Left ventricle myocardium inferior (tissue), 1 donor: Measurements from ENCODE around the gene SLC9A8. TPM values are rescaled to one million over a fixed set of nuclear protein-coding genes. Genes with fewer than 3 reads are reported as not detected.
A peak's percentile ranks its signal among the peaks of the same experiment; 100 is the strongest.

ENCODE experiments used
- DNase-seq: peaks from one replicate; pipeline ENCODE4 v3.0.0-alpha.2; 2020
- H3K27ac ChIP-seq: fragments of 200-600 bp; replicated peaks from 2 replicates; pipeline ENCODE4 v1.8.0; 2021
- H3K27me3 ChIP-seq: fragments of 200-600 bp; 2 replicates; pipeline ENCODE4 v1.8.0; 2021; ENCODE audit warnings: low read depth
- H3K36me3 ChIP-seq: fragments of 200-600 bp; 2 replicates; pipeline ENCODE4 v1.8.0; 2021
- H3K4me1 ChIP-seq: fragments of 200-600 bp; 2 replicates; pipeline ENCODE4 v1.8.0; 2021
- H3K4me3 ChIP-seq: fragments of 200-600 bp; 2 replicates; pipeline ENCODE4 v1.8.0; 2021; ENCODE audit warnings: mild to moderate bottlenecking, moderate library complexity
- H3K9me3 ChIP-seq: fragments of 200-600 bp; replicated peaks from 2 replicates; pipeline ENCODE4 v1.8.0; 2021
- CTCF ChIP-seq: fragments of 200-600 bp; IDR thresholded peaks from 2 replicates; pipeline ENCODE4 v1.8.0; 2021; ENCODE audit warnings: antibody characterized with exemption, mild to moderate bottlenecking, borderline replicate concordance
- intact Hi-C: fragments of 100-400 bp; cut with micrococcal nuclease; formaldehyde crosslinking; loops from one replicate; pipeline ENCODE4 v1.11.0; 2022
- total RNA-seq: library from RNA; stranded (reverse); fragmentation: NEBNext Ultra II Directional; extraction: Animal tissue kit (Norgen Biotek cat#: 25700); gene quantifications from one replicate; pipeline ENCODE4 v1.2.1, GENCODE V29; 2021
- donor health status: DM: no; HTN: yes; CAD: no; lungs with severe emphysema.

SLC9A8 gene
- total RNA-seq, 1 donor from 2014 or later: 4.6 TPM

- TF ChIP-seq CTCF: no peak
- no peaks in the 10 kb centered on the region for H3K4me1 ChIP-seq
- no peak overlapping the region for H3K4me3 ChIP-seq
- H3K36me3 ChIP-seq: peaks cover 49% of the 10 kb centered on the region
- no peak overlapping the region for H3K27ac ChIP-seq
- no peak for DNase-seq
- intact Hi-C loops: no loop called here
- no peaks in the 10 kb centered on the region for H3K27me3 ChIP-seq
- no peaks in the 10 kb centered on the region for H3K9me3 ChIP-seq
These were observed 18.6 kb downstream of the SLC9A8 start for GRCh38 chr20:49831022-49831769.

DNA sequence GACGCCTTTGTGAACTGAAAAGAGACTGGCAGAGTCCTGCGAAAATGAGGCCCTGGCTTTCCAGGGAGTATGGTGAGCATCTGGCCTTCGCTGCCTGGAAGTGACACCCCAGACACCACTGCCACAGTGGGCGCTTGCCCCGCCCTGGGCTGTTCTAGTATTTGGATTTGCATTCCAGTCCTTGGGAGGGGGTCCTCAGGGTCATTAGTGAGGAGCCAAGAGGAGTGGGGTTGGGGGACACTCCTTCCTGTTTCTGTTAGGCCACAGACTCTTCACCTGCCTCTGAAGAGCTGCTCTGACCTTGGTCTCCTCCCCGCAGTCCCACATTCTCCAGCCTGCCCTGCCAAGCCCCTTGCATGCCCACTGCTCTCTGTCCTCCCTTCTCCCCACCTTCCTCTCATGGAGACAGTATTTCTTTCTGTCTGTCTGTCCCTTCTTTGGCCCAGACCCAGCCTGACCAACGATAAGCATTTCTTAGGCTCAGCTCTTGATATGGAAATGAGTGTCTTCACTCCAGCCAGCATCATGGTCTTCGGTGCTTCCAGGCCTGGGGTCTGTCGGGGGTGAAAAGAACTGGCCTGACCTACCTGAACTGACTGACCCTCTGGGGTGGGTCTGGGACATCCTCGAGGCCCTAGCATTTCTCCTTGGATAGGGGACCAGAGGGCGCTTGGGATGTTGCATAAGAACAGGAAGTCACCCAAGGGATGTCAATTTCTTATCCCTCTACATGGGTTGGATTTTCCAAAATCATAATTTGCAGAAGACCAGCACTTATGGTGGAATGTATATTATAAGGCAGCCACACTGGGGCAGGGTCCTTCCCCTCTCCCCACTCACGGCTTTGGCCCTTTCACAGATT is 19.4 kb downstream of the SLC9A8 start:
- no peak for DNase-seq
- intact Hi-C loops: no loop called here
- H3K27ac ChIP-seq: peak overlapping the region; percentile 40
- no peaks in the 10 kb centered on the region for H3K9me3 ChIP-seq
- no peaks in the 10 kb centered on the region for H3K4me1 ChIP-seq
- H3K27me3 ChIP-seq: no peaks in the 10 kb centered on the region
- no peak overlapping the region for H3K4me3 ChIP-seq
- H3K36me3 ChIP-seq: peaks cover 47% of the 10 kb centered on the region
- no peak for TF ChIP-seq CTCF

GRCh38 chr20:49832632-49833327 is 20.2 kb downstream of the SLC9A8 start:
- TF ChIP-seq CTCF: no peak
- Histone ChIP-seq H3K4me3 (no peak overlapping the region), H3K27ac (peak overlapping the region; percentile 40), H3K4me1 (no peaks in the 10 kb centered on the region), H3K27me3 (no peaks in the 10 kb centered on the region), H3K36me3 (peaks cover 41% of the 10 kb centered on the region), H3K9me3 (no peaks in the 10 kb centered on the region)
- no peak for DNase-seq
- intact Hi-C loops: no loop called here

- Histone ChIP-seq H3K36me3 (peaks cover 41% of the 10 kb centered on the region), H3K27me3 (no peaks in the 10 kb centered on the region), H3K4me1 (no peaks in the 10 kb centered on the region), H3K4me3 (no peak overlapping the region), H3K9me3 (no peaks in the 10 kb centered on the region), H3K27ac (no peak overlapping the region)
- TF ChIP-seq CTCF: no peak
- no peak for DNase-seq
- intact Hi-C loops: no loop called here
These were observed 20.9 kb downstream of the SLC9A8 start for GRCh38 chr20:49833483-49833882.

DNA sequence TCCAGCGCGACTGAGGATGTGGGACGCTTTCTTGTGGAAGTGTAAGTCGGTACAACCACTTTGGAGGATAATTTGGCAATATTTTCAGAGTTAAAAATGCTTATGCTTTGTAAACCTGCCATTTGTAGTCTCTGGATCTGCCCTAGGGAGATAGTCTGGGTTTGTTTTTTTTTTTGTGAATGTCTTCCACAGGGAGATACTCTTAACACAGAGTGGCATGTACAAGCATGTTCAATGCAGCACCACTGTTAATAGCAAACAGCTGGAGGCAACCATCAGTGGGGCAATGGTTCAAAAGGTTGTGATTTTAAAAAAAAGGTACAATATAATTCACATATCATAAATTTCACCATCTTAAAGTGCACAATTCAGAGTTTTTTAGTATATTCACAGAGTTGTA is 22.4 kb downstream of the SLC9A8 start:
- no peak overlapping the region for H3K4me3 ChIP-seq
- no peak for TF ChIP-seq CTCF
- peaks cover 29% of the 10 kb centered on the region for H3K36me3 ChIP-seq
- intact Hi-C loops: no loop called here
- no peaks in the 10 kb centered on the region for H3K27me3 ChIP-seq
- H3K9me3 ChIP-seq: no peaks in the 10 kb centered on the region
- no peaks in the 10 kb centered on the region for H3K4me1 ChIP-seq
- no peak for DNase-seq
- H3K27ac ChIP-seq: no peak overlapping the region
